ENCODE data around the gene AGAP3. TPM values are rescaled to one million over a fixed set of nuclear protein-coding genes. Genes with fewer than 3 reads are reported as not detected.

AGAP3 gene
- total RNA-seq, 2 experiments from 2014 or later, result 20.6 to 22.0 TPM

DNA sequence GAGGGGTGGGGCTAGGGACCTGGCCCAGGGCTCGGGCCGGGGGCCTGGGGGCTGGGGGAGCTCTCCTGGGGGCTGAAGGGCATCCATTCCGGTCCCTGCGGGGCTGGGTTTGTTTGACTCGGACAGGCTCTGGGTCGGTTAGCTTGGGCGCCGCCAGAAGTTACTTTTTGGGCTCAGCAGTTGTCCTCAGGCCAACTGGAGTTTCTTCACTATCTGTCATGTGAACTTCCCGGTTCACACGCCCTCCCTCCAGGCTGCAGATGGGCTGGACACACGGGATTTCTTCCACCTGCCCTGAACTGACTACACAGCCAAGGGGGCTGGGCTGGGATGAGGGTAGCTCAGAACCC lies 23.1 kb upstream of the AGAP3 start:
- ChIA-PET POLR2A (no interaction called here), CTCF (interaction anchor here (1.5 kb wide), 2 partner anchors 22 to 181 kb away, joined by 4 read pairs; no protein-coding TSS in a partner anchor)
- Mint-ChIP-seq H3K36me3 (ENCODE audit: low read depth) (peaks cover 7% of the 10 kb centered on the region), H3K9me3 (no peaks in the 10 kb centered on the region), H3K4me1 (ENCODE audit: low read depth) (peaks cover 24% of the 10 kb centered on the region), H3K27me3 (no peaks in the 10 kb centered on the region), H3K27ac (no peak overlapping the region), H3K4me3 (no peak overlapping the region)
- no peak for ATAC-seq
- no peak for TF ChIP-seq CTCF (IDR thresholded peaks at IDR 0.05)
- intact Hi-C loops (cut with micrococcal nuclease), result no loop called here
- no peak for DNase-seq

GRCh38 chr7:151064454-151064853 lies 21.8 kb upstream of the AGAP3 start:
- H3K36me3 Mint-ChIP-seq (ENCODE audit: low read depth), result peaks cover 10% of the 10 kb centered on the region
- TF ChIP-seq CTCF (IDR thresholded peaks at IDR 0.05), result no peak
- no peak for DNase-seq
- POLR2A ChIA-PET, result no interaction called here
- no peak for ATAC-seq
- H3K9me3 Mint-ChIP-seq, result no peaks in the 10 kb centered on the region
- CTCF ChIA-PET, result no interaction called here
- H3K4me3 Mint-ChIP-seq, result no peak overlapping the region
- peaks cover 18% of the 10 kb centered on the region for H3K4me1 Mint-ChIP-seq (ENCODE audit: low read depth)
- H3K27me3 Mint-ChIP-seq, result no peaks in the 10 kb centered on the region
- intact Hi-C loops (cut with micrococcal nuclease), result no loop called here
- H3K27ac Mint-ChIP-seq, result no peak overlapping the region

DNA sequence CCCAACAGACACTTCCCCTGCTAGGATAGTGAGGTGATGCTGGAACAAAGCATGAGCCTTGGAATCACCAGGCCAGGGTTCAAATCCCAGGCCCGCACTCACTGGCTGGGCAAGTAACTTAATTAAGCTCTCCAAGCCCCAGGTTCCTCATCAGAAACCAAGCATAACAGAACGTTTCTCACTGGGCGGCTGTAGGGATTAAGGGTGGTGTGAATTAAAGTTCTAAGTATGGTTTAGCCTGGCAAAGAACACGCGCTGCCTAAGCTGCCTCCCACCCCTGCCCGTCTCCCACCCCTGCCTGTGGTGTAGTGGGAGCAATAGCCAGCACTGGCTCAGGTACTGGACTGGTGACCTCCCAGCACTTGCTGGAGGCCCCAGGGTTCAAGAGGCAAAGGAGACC lies 21.3 kb upstream of the AGAP3 start:
- no peak for ATAC-seq
- TF ChIP-seq CTCF (IDR thresholded peaks at IDR 0.05), result no peak
- peaks cover 10% of the 10 kb centered on the region for H3K36me3 Mint-ChIP-seq (ENCODE audit: low read depth)
- ChIA-PET POLR2A (no interaction called here), CTCF (no interaction called here)
- H3K27me3 Mint-ChIP-seq, result no peaks in the 10 kb centered on the region
- H3K4me1 Mint-ChIP-seq (ENCODE audit: low read depth), result peaks cover 18% of the 10 kb centered on the region
- no peaks in the 10 kb centered on the region for H3K9me3 Mint-ChIP-seq
- no peak overlapping the region for H3K27ac Mint-ChIP-seq
- intact Hi-C loops (cut with micrococcal nuclease), result no loop called here
- H3K4me3 Mint-ChIP-seq, result no peak overlapping the region
- no peak for DNase-seq

DNA sequence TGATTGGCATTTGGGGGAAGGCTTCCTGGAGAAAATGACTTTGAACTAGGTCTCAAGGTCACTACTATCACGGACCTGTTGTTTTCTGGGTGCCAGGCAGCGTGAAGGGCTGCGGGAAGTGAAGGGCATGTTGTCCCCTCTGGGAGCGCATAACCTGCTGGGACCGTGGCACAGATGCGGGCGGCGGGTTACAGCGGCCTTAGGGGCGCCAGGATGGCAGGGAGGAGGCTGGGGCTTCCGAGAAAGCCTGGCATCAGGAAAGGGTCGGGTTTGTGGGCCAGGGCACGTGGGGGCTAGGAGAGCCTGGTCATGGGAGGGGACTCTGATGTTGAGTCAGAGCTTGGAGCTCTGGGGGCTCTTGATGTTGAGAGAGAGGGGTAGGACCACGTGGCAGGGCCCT lies 20.8 kb upstream of the AGAP3 start:
- DNase-seq (no peak), ATAC-seq (no peak)
- peaks cover 15% of the 10 kb centered on the region for H3K4me1 Mint-ChIP-seq (ENCODE audit: low read depth)
- H3K36me3 Mint-ChIP-seq (ENCODE audit: low read depth), result peaks cover 10% of the 10 kb centered on the region
- H3K27me3 Mint-ChIP-seq, result no peaks in the 10 kb centered on the region
- TF ChIP-seq CTCF (IDR thresholded peaks at IDR 0.05), result no peak
- H3K27ac Mint-ChIP-seq, result no peak overlapping the region
- H3K4me3 Mint-ChIP-seq, result no peak overlapping the region
- CTCF ChIA-PET, result no interaction called here
- intact Hi-C loops (cut with micrococcal nuclease), result no loop called here
- POLR2A ChIA-PET, result no interaction called here
- H3K9me3 Mint-ChIP-seq, result no peaks in the 10 kb centered on the region

GRCh38 chr7:151066273-151066974 lies 19.9 kb upstream of the AGAP3 start:
- Mint-ChIP-seq H3K4me1 (ENCODE audit: low read depth) (peaks cover 6% of the 10 kb centered on the region), H3K27ac (no peak overlapping the region), H3K27me3 (no peaks in the 10 kb centered on the region), H3K4me3 (no peak overlapping the region), H3K9me3 (no peaks in the 10 kb centered on the region), H3K36me3 (ENCODE audit: low read depth) (peaks cover 10% of the 10 kb centered on the region)
- no peak for DNase-seq
- intact Hi-C loops (cut with micrococcal nuclease), result no loop called here
- ATAC-seq, result no peak
- CTCF ChIA-PET, result interaction anchor here (1.3 kb wide), 1 partner anchor 58 kb away, joined by 4 read pairs; no protein-coding TSS in a partner anchor
- POLR2A ChIA-PET, result interaction anchor here (0.5 to 0.7 kb wide), 2 partner anchors 11 to 12 kb away, joined by 3 to 4 read pairs; no protein-coding TSS in a partner anchor
- TF ChIP-seq CTCF (IDR thresholded peaks at IDR 0.05), result no peak
